MG63 (cell line): ENCODE results near the gene ARHGEF12. TPM values are rescaled to one million over a fixed set of nuclear protein-coding genes. Genes with fewer than 3 reads are reported as not detected.

Source experiments
- DNase-seq: peaks from one replicate; pipeline ENCODE4 v3.0.0-alpha.2; 2020
- H3K27me3 ChIP-seq: fragments of 250-450 bp; sonication (Bioruptor Pico); 2 replicates; pipeline ENCODE4 v1.5.1; 2020; ENCODE audit warnings: mild to moderate bottlenecking, moderate library complexity
- H3K36me3 ChIP-seq: fragments of 250-450 bp; sonication (Bioruptor Pico); 2 replicates; pipeline ENCODE4 v1.5.1; 2020; ENCODE audit warnings: mild to moderate bottlenecking, moderate library complexity
- H3K4me3 ChIP-seq: fragments of 250-450 bp; sonication (Bioruptor Pico); 2 replicates; pipeline ENCODE4 v1.5.1; 2020; ENCODE audit warnings: mild to moderate bottlenecking, moderate library complexity
- H3K9me3 ChIP-seq: fragments of 250-450 bp; sonication (Bioruptor Pico); 2 replicates; pipeline ENCODE4 v1.5.1; 2020; ENCODE audit warnings: mild to moderate bottlenecking, moderate library complexity
- total RNA-seq: library from RNA; depleted of rRNA; stranded (reverse); fragments of >200 nt; shearing (Covaris generic); gene quantifications from 2 replicates; pipeline ENCODE4 v1.2.3, GENCODE V29; 2014; ENCODE audit warnings: low replicate concordance

Gene ARHGEF12
- total RNA-seq, 1 experiment from 2014 or later: 28.1 TPM

DNA sequence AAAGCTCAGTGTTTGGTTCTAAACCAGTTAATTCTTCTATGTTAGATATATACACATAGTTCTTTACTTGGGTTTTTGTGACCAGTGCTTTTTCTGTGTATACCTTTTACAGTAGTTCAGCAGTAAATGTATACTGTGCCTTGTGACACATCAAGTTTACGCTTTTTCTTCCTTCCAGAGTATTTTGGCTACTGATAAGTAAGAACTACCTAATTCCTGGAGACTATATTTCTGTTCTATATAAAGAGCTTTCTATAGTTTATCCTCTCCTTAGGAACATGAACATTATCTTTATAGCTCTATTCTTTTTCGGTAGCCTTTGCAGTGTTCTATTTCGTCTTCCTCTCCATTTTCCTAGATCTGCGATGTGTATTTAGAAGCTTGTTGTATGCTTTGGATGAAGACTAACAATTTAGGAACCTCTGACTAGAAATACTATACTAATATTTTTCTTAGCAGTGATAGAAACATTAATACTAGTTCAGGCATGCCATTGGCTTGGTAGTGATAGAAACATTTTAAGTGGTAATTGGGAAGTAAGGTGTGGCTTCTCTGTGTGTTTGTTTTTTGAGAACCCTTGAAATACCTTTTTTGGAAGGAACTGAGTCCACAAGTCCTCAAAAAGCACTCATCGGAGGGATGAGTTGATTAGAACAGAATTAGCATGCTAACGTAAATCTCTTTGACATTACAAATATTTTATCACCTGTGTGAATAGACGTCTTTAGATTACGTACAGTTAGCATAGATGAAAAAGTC is 74.6 kb downstream of the ARHGEF12 start:
- no peaks in the 10 kb centered on the region for H3K9me3 ChIP-seq
- no peaks in the 10 kb centered on the region; the same call in 1 of the 2 replicates for H3K36me3 ChIP-seq
- H3K4me3 ChIP-seq: no peak overlapping the region
- H3K27me3 ChIP-seq: no peaks in the 10 kb centered on the region
- DNase-seq: no peak

DNA sequence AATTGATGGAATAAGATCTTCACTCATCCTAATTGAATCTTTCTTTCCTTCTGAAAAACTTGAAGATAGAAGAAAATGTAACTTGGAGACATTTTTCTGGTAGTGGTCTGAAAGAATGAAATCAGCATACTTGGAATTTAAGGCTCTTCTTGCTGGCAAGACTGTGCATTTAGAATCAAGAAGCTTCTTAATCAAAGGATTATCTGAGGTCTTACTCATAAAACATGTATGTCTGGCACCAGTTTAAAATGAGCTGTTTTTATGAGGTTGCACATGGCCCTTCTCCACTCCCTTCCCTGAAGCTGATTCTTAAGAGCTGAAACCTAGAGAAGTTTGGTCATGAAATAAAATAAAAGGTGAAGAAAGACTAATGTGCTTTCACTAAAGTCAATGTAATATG is 77.3 kb downstream of the ARHGEF12 start:
- H3K36me3 ChIP-seq: no peaks in the 10 kb centered on the region; the same call in 1 of the 2 replicates
- H3K4me3 ChIP-seq: no peak overlapping the region
- no peaks in the 10 kb centered on the region for H3K9me3 ChIP-seq
- peak; percentile 37 for DNase-seq
- H3K27me3 ChIP-seq: no peaks in the 10 kb centered on the region

DNA sequence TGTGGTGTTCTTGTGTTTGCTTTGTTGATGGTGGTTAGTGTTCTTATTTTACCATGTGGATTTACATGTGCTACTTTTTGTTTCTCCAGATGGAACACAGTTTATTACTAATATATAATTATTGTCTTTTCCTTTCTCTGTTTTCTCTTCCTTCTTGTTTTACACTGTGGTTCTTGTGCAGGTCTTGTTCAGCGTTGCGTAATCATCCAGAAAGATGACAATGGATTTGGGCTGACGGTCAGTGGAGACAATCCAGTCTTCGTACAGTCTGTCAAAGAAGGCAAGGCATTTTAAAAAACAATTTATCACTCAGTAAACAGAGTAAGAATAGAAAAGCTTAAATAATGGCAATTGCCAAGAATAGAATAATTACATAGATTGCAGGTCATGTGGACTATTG is 84.4 kb downstream of the ARHGEF12 start:
- H3K36me3 ChIP-seq: peaks cover 20% of the 10 kb centered on the region
- no peaks in the 10 kb centered on the region for H3K27me3 ChIP-seq

DNA sequence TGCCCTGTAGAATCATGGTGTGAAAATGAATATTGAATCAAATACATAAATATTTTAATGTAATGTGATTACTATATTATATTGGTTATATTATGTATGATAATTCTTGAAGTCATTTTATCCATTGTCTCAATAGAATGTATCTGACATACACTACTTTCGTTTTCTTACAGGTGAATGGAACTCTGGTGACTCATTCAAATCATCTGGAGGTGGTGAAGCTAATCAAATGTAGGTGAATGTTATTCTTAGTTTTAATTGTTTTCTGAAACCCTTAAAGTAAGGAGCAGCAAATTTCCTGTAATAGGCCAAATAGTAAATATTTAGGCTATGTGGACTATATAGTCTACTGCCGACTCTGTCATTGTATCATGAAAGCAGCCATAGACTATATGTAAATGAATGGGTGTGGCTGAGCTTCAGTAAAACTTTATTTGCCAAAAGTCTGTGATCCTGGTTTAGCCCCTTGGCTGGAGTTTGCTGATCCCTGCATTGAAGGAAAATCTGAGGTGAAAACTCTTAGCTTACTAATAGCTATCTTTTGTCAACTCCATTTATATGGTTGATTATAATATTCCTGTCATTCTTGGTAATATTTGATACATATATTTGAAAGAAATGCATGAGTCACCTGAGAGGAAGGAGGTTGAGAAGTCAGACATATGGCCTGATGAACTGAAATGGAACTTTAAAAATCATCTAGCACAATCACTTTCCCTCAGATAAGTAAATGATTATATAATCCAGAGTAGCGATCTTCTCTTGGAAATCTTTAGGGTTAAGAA is 88.2 kb downstream of the ARHGEF12 start:
- DNase-seq: no peak
- H3K27me3 ChIP-seq: no peaks in the 10 kb centered on the region
- no peaks in the 10 kb centered on the region for H3K9me3 ChIP-seq
- H3K36me3 ChIP-seq: peaks cover 40% of the 10 kb centered on the region
- H3K4me3 ChIP-seq: no peak overlapping the region

More for the DNA sequence above, 84.4 kb downstream of the ARHGEF12 start:
- DNase-seq: no peak
- no peaks in the 10 kb centered on the region for H3K9me3 ChIP-seq
- H3K4me3 ChIP-seq: no peak overlapping the region

DNA sequence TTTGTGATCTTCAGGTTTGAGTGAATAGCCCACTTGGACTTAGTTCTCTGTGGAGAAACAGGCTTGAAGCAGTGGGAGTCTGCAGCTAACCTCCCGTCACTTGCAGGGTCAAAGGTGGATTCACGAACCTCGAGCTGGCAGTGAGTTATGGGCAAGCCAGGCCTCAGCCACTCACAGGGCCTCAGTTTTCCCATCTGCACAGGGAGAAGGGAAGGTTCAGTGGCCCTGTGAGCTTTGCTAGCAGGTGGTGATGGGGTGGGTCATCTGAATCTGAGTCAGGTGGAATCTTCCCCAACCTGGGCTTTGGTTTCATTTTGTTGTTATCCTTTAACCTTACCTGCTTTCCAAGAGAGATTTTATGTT is 88.7 kb downstream of the ARHGEF12 start:
- peaks cover 43% of the 10 kb centered on the region for H3K36me3 ChIP-seq
- no peak for DNase-seq
- no peaks in the 10 kb centered on the region for H3K27me3 ChIP-seq
- no peak overlapping the region for H3K4me3 ChIP-seq
- H3K9me3 ChIP-seq: no peaks in the 10 kb centered on the region

DNA sequence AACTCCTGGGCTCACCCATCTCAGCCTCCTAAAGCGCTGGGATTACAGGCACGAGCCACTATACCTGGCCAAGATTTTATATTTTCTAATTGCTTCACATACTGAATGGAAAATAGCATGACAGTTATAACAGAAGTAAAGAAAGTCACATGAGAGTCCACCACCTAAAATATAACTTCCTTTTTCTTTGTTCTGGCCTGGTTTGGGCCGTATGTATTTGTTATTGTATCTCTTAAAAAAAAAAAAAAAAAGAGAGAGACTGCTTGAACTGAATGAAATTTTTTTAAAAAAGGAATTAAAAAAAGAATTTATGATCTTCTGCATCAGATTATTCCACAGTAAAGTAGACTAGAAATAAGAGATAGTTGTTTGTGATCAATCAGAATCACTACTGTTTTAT is 89.3 kb downstream of the ARHGEF12 start:
- no peaks in the 10 kb centered on the region for H3K9me3 ChIP-seq
- H3K27me3 ChIP-seq: no peaks in the 10 kb centered on the region
- no peak for DNase-seq
- no peak overlapping the region for H3K4me3 ChIP-seq
- H3K36me3 ChIP-seq: peaks cover 39% of the 10 kb centered on the region

DNA sequence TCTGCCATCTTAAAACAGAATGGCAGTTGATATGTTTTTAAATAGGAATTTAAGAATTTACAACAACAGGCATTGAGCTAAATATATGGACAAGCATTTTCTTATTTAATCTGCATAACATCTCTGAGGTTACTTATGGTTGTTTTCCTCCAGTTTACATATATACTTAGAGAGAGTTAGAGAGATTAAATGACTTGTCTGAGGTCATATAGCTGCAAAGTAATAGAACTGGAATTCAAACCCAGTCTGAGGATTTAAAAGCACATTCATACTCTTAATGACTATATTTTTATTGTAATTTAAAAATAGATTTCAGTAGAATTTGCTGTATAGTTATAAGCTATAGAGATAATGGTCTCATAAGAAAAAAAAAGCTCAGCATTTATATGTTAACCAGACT is 93.9 kb downstream of the ARHGEF12 start:
- DNase-seq: no peak

DNA sequence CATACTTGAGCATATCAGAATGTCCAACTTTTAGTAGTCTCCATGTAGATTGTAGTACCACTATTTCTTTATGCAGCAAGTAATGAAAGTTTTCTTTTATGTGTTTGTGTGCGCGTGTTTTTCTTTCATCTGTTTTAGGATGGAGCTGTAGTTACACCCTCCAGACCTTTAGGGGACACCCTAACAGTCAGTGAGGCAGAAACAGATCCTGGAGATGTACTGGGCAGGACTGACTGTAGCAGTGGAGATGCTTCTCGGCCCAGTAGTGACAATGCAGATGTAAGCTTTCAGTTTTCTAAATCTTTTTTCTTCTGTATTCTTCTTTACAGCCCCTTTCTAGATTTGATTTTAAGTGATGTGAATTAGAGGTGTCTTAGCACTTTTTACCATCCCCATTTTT is 95.4 kb downstream of the ARHGEF12 start:
- no peaks in the 10 kb centered on the region for H3K27me3 ChIP-seq
- DNase-seq: peak; percentile 55
- no peaks in the 10 kb centered on the region for H3K9me3 ChIP-seq
- H3K36me3 ChIP-seq: peaks cover 49% of the 10 kb centered on the region
- 0 out of 2 replicates have a peak overlapping the region, but pooled peaks have one; percentile 4 for H3K4me3 ChIP-seq

More for the DNA sequence above, 93.9 kb downstream of the ARHGEF12 start:
- H3K9me3 ChIP-seq: no peaks in the 10 kb centered on the region
- H3K36me3 ChIP-seq: peaks cover 42% of the 10 kb centered on the region
- H3K27me3 ChIP-seq: no peaks in the 10 kb centered on the region
- no peak overlapping the region for H3K4me3 ChIP-seq

DNA sequence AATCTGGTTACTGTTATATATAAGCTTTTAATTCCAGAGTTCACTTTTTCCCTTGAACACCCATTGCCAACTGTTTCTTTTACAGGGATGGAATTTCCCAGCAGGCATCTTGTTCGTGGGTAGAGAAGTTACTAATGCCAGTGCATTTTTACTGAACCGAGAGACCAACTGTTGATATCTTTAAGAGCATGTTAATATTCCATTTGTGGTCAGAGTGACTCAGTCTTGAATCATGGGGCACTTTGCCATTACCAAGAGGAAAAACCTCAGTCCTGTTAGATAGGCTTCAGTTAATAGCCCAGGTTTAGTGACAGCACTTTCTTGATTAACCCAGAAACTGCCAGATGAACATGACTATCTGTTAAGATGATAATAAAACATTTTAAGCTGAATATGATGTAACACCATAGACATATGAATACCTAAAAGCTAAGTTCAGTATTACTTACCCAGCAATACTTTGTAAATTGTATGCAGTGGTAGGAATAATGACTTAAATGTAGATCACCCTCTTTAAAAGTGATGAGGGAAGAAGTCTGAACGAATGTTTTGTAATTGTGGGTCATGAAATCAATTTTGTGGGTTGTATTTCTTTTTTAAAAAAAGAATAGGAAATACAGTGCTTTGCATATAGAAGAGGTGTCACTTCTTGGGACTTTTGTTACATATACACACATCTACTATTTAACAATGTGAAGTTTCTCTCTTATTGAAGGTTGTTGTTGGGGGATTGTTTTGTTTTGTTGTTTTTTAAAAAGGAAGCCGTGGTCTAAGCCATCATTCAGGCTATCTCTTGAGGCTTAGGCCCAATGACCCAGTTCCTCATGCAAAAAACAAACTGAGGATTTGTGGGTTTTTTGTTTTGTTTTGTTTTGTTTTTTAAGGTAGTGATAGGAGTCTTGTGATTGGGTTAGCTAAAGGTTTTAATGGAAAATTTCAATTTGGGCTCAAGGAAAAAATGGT is 96.1 kb downstream of the ARHGEF12 start:
- DNase-seq: peak; percentile 80
- Histone ChIP-seq H3K36me3 (peaks cover 49% of the 10 kb centered on the region), H3K9me3 (no peaks in the 10 kb centered on the region), H3K27me3 (no peaks in the 10 kb centered on the region), H3K4me3 (0 out of 2 replicates have a peak overlapping the region, but pooled peaks have one; percentile 4)

DNA sequence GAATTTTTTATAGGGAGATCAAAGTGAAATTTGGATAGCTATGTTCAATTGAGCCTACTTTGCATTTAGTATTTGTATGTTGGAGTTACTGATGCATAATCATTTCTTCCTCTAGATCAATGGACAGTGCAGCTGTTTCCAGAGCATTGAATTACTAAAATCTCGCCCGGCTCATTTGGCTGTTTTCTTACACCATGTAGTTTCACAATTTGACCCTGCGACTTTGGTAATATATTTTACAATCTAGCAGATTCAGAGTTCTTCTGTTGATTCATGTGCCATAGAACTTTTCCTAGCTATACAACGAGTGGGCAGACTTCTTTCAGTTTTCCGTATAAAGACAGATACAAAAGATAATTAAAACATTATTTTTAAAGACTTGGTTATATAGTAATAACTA is 105.4 kb downstream of the ARHGEF12 start:
- peaks cover 55% of the 10 kb centered on the region for H3K36me3 ChIP-seq
- no peak overlapping the region for H3K4me3 ChIP-seq
- no peaks in the 10 kb centered on the region for H3K27me3 ChIP-seq
- H3K9me3 ChIP-seq: no peaks in the 10 kb centered on the region
- no peak for DNase-seq

DNA sequence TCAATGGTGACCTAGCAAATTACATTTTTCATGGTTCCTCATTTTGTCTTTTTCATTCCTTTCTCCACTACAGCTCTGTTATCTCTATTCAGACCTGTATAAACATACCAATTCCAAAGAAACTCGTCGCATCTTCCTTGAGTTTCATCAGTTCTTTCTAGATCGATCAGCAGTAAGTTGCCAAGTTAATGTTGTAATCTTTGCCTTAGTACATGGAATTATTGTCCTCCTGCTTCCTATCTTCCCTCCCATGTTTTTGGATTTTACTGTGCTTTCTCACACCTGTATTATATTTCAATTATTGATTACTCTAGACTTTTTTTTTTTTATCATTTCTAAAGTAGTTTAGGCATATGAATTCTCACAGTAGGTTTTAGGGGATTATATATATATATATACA is 105.8 kb downstream of the ARHGEF12 start:
- no peaks in the 10 kb centered on the region for H3K27me3 ChIP-seq
- no peak for DNase-seq
- H3K4me3 ChIP-seq: no peak overlapping the region
- H3K36me3 ChIP-seq: peaks cover 58% of the 10 kb centered on the region
- H3K9me3 ChIP-seq: no peaks in the 10 kb centered on the region

DNA sequence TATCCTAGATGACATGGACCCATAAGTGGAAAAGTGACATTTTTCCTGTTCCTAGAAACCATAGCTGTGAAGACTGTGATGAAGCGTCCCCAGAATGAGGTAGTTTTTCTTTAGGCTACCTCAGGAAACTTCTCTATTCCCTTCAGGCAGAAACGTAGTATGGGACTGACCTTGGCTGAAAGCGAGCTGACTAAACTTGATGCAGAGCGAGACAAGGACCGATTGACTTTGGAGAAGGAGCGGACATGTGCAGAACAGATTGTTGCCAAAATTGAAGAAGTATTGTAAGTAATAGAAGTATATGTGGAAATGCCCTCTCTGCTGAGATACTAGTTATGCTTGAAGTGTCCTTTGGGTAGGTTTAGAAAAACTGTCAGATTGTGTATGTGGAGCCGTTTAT is 110.6 kb downstream of the ARHGEF12 start:
- peaks cover 77% of the 10 kb centered on the region for H3K36me3 ChIP-seq
- H3K4me3 ChIP-seq: no peak overlapping the region
- DNase-seq: no peak
- H3K27me3 ChIP-seq: no peaks in the 10 kb centered on the region
- no peaks in the 10 kb centered on the region for H3K9me3 ChIP-seq

DNA sequence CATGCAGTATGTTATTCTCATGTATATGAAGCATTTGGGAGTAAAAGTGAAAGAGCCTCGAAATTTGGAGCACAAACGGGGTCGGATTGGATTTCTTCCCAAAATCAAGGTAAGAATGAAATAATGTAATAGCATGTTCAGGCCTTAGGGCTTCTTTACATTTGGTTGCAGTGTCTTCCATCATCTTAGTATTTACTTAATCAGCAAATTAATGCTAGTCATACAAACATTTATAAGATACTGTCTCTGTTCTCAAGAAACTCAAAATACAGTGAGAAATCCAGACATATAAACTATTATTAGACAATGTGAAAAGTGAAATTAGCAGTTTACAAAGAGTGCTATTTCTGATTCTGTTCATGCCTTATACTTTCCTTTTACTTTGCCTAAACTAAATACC is 112.0 kb downstream of the ARHGEF12 start:
- Histone ChIP-seq H3K4me3 (no peak overlapping the region), H3K36me3 (peaks cover 77% of the 10 kb centered on the region), H3K9me3 (no peaks in the 10 kb centered on the region), H3K27me3 (no peaks in the 10 kb centered on the region)
- DNase-seq: no peak

DNA sequence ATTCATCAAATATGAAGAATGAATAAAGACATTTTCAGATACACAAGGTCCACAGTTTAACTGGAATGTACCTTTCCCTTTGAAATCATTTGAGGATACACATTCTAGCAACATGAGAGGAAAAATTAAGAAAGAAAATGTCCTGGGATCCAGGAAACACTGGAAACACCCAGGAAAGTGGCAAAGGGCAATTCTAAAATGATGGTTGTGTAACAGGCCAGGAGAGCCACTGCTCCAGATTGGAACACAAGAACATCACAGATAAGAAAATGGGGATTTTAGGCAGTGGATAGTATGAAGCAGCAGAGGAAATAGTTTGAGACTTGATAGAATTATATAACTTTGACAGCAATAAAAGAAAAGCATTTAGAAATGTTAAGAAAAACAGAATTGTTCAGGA is 119.3 kb downstream of the ARHGEF12 start:
- no peaks in the 10 kb centered on the region for H3K9me3 ChIP-seq
- H3K36me3 ChIP-seq: peaks cover 65% of the 10 kb centered on the region
- no peak for DNase-seq
- no peaks in the 10 kb centered on the region for H3K27me3 ChIP-seq
- H3K4me3 ChIP-seq: no peak overlapping the region

DNA sequence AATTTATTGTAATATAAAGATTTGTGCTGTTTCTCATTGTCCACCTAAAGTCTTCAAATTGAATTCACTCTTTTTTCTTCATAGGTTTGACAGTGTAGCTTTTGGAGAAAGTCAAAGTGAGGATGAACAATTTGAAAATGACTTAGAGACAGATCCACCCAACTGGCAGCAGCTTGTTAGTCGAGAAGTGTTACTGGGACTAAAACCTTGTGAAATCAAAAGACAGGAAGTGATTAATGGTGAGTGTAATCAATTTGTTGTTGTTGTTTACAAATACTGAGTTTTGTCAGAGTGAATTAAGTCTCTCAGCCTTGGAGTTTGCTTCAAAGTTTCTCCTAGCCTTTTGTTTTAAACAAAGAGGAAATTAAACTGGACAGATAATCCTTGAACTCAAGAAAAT is 121.8 kb downstream of the ARHGEF12 start:
- no peaks in the 10 kb centered on the region for H3K27me3 ChIP-seq
- peaks cover 66% of the 10 kb centered on the region for H3K36me3 ChIP-seq
- no peak for DNase-seq

DNA sequence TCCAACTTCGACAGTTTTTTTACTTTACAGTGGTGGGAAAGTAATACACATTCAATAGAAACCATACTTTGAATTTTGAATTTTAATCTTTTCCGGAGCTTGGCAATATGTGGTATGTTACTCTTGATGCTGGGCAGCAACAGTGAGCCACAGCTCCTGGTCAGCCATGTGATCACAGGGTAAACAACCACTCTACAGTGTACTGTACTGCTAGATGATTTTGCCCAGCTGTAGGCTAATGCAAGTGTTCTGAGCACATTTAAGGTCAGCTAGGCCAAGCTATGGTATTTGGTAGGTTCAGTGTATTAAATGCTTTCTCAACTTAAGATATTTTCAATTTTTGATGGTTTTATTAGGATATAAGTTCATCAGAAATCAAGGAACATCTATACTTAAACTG is 126.6 kb downstream of the ARHGEF12 start:
- Histone ChIP-seq H3K9me3 (no peaks in the 10 kb centered on the region), H3K36me3 (peaks cover 61% of the 10 kb centered on the region), H3K27me3 (no peaks in the 10 kb centered on the region), H3K4me3 (no peak overlapping the region)
- DNase-seq: no peak

More for the DNA sequence above, 121.8 kb downstream of the ARHGEF12 start:
- Histone ChIP-seq H3K9me3 (no peaks in the 10 kb centered on the region), H3K4me3 (no peak overlapping the region)
